HepG2 (cell line): ENCODE results near the gene ACTL7B. TPM values are rescaled to one million over a fixed set of nuclear protein-coding genes. Genes with fewer than 3 reads are reported as not detected.

Experiments used
- ARNTL ChIP-seq: sonication (generic); formaldehyde crosslinking; IDR thresholded peaks from 2 replicates; pipeline ENCODE4 v1.4.0; 2020; ENCODE audit warnings: mild to moderate bottlenecking, missing genetic modification reagents
- BRD4 ChIP-seq: sonication (generic); formaldehyde crosslinking; IDR thresholded peaks from 2 replicates; pipeline ENCODE4 v1.4.0; 2020; ENCODE audit warnings: missing genetic modification reagents
- FOXK1 ChIP-seq: sonication (generic); formaldehyde crosslinking; IDR thresholded peaks from 2 replicates; pipeline ENCODE4 v1.4.0; 2020; ENCODE audit warnings: low read depth, missing genetic modification reagents, borderline replicate concordance
- FOXK2 ChIP-seq: fragments of 450-650 bp; IDR thresholded peaks from 2 replicates; pipeline ENCODE4 v1.6.1; 2016
- GATA4 ChIP-seq: sonication (generic); IDR thresholded peaks from 2 replicates; pipeline ENCODE4 v1.6.1; 2016; ENCODE audit warnings: antibody characterized with exemption, low read depth, borderline replicate concordance
- GATAD2A ChIP-seq: IDR thresholded peaks from 2 replicates; pipeline ENCODE4 v1.6.1; 2016
- HNRNPL ChIP-seq: fragments of 200-400 bp; formaldehyde crosslinking; IDR thresholded peaks from 2 replicates; pipeline ENCODE4 v1.6.1; 2017; ENCODE audit warnings: mild to moderate bottlenecking, low read depth, low read length
- MLX ChIP-seq: IDR thresholded peaks from 2 replicates; pipeline ENCODE4 v1.6.1; 2016
- MNT ChIP-seq: fragments of 450-650 bp; IDR thresholded peaks from 2 replicates; pipeline ENCODE4 v1.6.1; 2016
- PREB ChIP-seq: sonication (generic); formaldehyde crosslinking; IDR thresholded peaks from 2 replicates; pipeline ENCODE4 v1.4.0; 2020; ENCODE audit warnings: missing genetic modification reagents
- RBM39 ChIP-seq: fragments of 200-400 bp; formaldehyde crosslinking; IDR thresholded peaks from one replicate; pipeline ENCODE4 v1.6.1; 2018; ENCODE audit warnings: antibody characterized with exemption, mild to moderate bottlenecking, low read depth, low read length; ENCODE audit not compliant: poor library complexity, severe bottlenecking
- RNF2 ChIP-seq: fragments of 450-650 bp; conservative IDR thresholded peaks from 2 replicates; pipeline ENCODE4 v1.6.1; 2016; ENCODE audit warnings: low read depth
- SUZ12 ChIP-seq: fragments of 150-350 bp; IDR thresholded peaks from 2 replicates; pipeline ENCODE4 v1.6.1; 2014; ENCODE audit warnings: low read depth, low read length
- SYNCRIP ChIP-seq: fragments of 200-400 bp; formaldehyde crosslinking; IDR thresholded peaks from 2 replicates; pipeline ENCODE4 v1.6.1; 2018; ENCODE audit warnings: mild to moderate bottlenecking, low read depth, low read length; ENCODE audit not compliant: insufficient read depth
- TAF1 ChIP-seq: sonication (generic); formaldehyde crosslinking; IDR thresholded peaks from 2 replicates; pipeline ENCODE4 v1.4.0; 2020; ENCODE audit warnings: missing genetic modification reagents
- TOE1 ChIP-seq: sonication (generic); formaldehyde crosslinking; IDR thresholded peaks from 2 replicates; pipeline ENCODE4 v1.4.0; 2020; ENCODE audit warnings: mild to moderate bottlenecking, missing genetic modification reagents
- TRIM24 ChIP-seq: sonication (generic); formaldehyde crosslinking; IDR thresholded peaks from 2 replicates; pipeline ENCODE4 v1.8.0; 2022; ENCODE audit warnings: mild to moderate bottlenecking, missing genetic modification reagents
- XRCC5 ChIP-seq: fragments of 200-400 bp; formaldehyde crosslinking; optimal IDR thresholded peaks from 2 replicates; pipeline ENCODE3; 2017; ENCODE audit warnings: mild to moderate bottlenecking, low read length
- ZFP36 ChIP-seq: fragments of 150-350 bp; IDR thresholded peaks from 2 replicates; pipeline ENCODE4 v1.6.1; 2018; ENCODE audit warnings: borderline replicate concordance, low read length, low read depth; ENCODE audit not compliant: partially characterized antibody
- ZNF10 ChIP-seq: sonication (generic); formaldehyde crosslinking; IDR thresholded peaks from 2 replicates; pipeline ENCODE4 v1.4.0; 2020; ENCODE audit warnings: mild to moderate bottlenecking, low read depth, missing genetic modification reagents, borderline replicate concordance
- ZNF160 ChIP-seq: sonication (generic); formaldehyde crosslinking; IDR thresholded peaks from 2 replicates; pipeline ENCODE4 v1.8.0; 2022; ENCODE audit warnings: mild to moderate bottlenecking, inconsistent platforms, missing genetic modification reagents
- ZNF350 ChIP-seq: sonication (generic); formaldehyde crosslinking; IDR thresholded peaks from 2 replicates; pipeline ENCODE4 v1.4.0; 2020; ENCODE audit warnings: mild to moderate bottlenecking, low read depth, missing genetic modification reagents, borderline replicate concordance
- ZNF367 ChIP-seq: sonication (generic); formaldehyde crosslinking; IDR thresholded peaks from 2 replicates; pipeline ENCODE4 v1.4.0; 2020; ENCODE audit warnings: missing genetic modification reagents, borderline replicate concordance
- ZNF562 ChIP-seq: sonication (generic); formaldehyde crosslinking; IDR thresholded peaks from 2 replicates; pipeline ENCODE4 v1.8.0; 2022; ENCODE audit warnings: missing genetic modification reagents, borderline replicate concordance
- ZNF564 ChIP-seq: sonication (generic); formaldehyde crosslinking; IDR thresholded peaks from 2 replicates; pipeline ENCODE4 v1.8.1; 2023; ENCODE audit warnings: mild to moderate bottlenecking, missing genetic modification reagents
- ZNF569 ChIP-seq: sonication (generic); formaldehyde crosslinking; IDR thresholded peaks from 2 replicates; pipeline ENCODE4 v1.5.0; 2020; ENCODE audit warnings: mild to moderate bottlenecking, missing genetic modification reagents, moderate library complexity, borderline replicate concordance
- ZNF740 ChIP-seq: sonication (generic); formaldehyde crosslinking; IDR thresholded peaks from 2 replicates; pipeline ENCODE4 v1.4.0; 2020; ENCODE audit warnings: missing genetic modification reagents
- ZNF761 ChIP-seq: sonication (generic); formaldehyde crosslinking; conservative IDR thresholded peaks from 2 replicates; pipeline ENCODE4 v1.4.0; 2020; ENCODE audit warnings: mild to moderate bottlenecking, missing genetic modification reagents
- ZNF775 ChIP-seq: sonication (generic); formaldehyde crosslinking; IDR thresholded peaks from 2 replicates; pipeline ENCODE4 v1.4.0; 2020; ENCODE audit warnings: missing genetic modification reagents, mild to moderate bottlenecking, moderate library complexity, borderline replicate concordance
- ZZZ3 ChIP-seq: sonication (generic); formaldehyde crosslinking; IDR thresholded peaks from 2 replicates; pipeline ENCODE4 v1.4.0; 2020; ENCODE audit warnings: missing genetic modification reagents, mild to moderate bottlenecking, borderline replicate concordance
- polyA plus RNA-seq, 8 experiments: library from polyadenylated mRNA; depleted of rRNA in 3 of 8; stranded (reverse) in 7 of 8; unstranded in 1 of 8; fragments of >200 nt; fragmentation: Illumina TruSeq in 4 of 8; extraction: Trizol in 4 of 8; gene quantifications; 2 replicates each; pipeline versions ENCODE4 v1.2.1 to v1.2.3, GENCODE V29; 2011 to 2016; ENCODE audit warnings: low read depth in 4 of 8, missing spikeins in 1 of 8, mixed read lengths in 1 of 8; ENCODE audit not compliant: insufficient read depth in 1 of 8
- total RNA-seq, 5 experiments: library from RNA; depleted of rRNA; stranded (reverse); fragments of >200 nt; fragmentation: Illumina TruSeq; extraction: Trizol; gene quantifications; 2 replicates each; pipeline ENCODE4 v1.2.3, GENCODE V29; 2016; ENCODE audit warnings: low read depth in 1 of 5

Gene ACTL7B
- total and polyA plus RNA-seq, 2 of the 13 experiments (the other 11 are each of a cell fraction or from before 2014, with no cell fraction given), result 0.07 to 0.11 TPM

GRCh38 chr9:108869092-108869725 lies 13.4 kb upstream of the ACTL7B start (continued):
- no peak for TF ChIP-seq ZFP36
- no peak; the same call in 1 of the 2 replicates for TF ChIP-seq ZNF160
- no peak for TF ChIP-seq BRD4 (CRISPR knock-in tag)
- 0 out of 2 replicates have a peak, but pooled peaks have one; percentile 47 for TF ChIP-seq ZNF350 (CRISPR knock-in tag)
- TF ChIP-seq SYNCRIP, result no peak
- TF ChIP-seq RBM39, result no peak
- TF ChIP-seq ZNF569 (CRISPR knock-in tag), result no peak
- TF ChIP-seq TAF1 (CRISPR knock-in tag), result no peak
- TF ChIP-seq XRCC5, result peak; percentile 69
- TF ChIP-seq ZNF761 (CRISPR knock-in tag), result 0 out of 2 replicates have a peak, but pooled peaks have one; percentile 54
- 0 out of 2 replicates have a peak, but pooled peaks have one; percentile 27 for TF ChIP-seq ZNF564 (CRISPR knock-in tag)
- 0 out of 2 replicates have a peak, but pooled peaks have one; percentile 18 for TF ChIP-seq TRIM24 (CRISPR knock-in tag)
- peak; percentile 72 for TF ChIP-seq ARNTL (CRISPR knock-in tag)
- no peak for TF ChIP-seq TOE1 (CRISPR knock-in tag)
- no peak for TF ChIP-seq HNRNPL
- no peak for TF ChIP-seq PREB (CRISPR knock-in tag)
- TF ChIP-seq ZNF562 (CRISPR knock-in tag), result no peak
- no peak for TF ChIP-seq ZNF775 (CRISPR knock-in tag)
- TF ChIP-seq ZNF10 (CRISPR knock-in tag), result no peak
- no peak for TF ChIP-seq SUZ12
- TF ChIP-seq ZNF367, result no peak
- TF ChIP-seq GATAD2A (CRISPR knock-in tag), result peak; percentile 91
- peak; percentile 52; the same call in 1 of the 2 replicates for TF ChIP-seq FOXK2
- no peak for TF ChIP-seq MLX (CRISPR knock-in tag)
- no peak for TF ChIP-seq RNF2
- TF ChIP-seq ZZZ3 (CRISPR knock-in tag), result no peak
- no peak for TF ChIP-seq ZNF740 (CRISPR knock-in tag)
- TF ChIP-seq GATA4, result no peak
- no peak for TF ChIP-seq FOXK1 (CRISPR knock-in tag)
- TF ChIP-seq MNT, result peak; percentile 42; the same call in 1 of the 2 replicates
